ENCODE results near the gene NADK2.

The NADK2 gene

GRCh38 chr5:36276864-36277263, 35.1 kb upstream of the NADK2 start:
- DNase-seq (ENCODE audit: low read depth in 2 of 2) = no peak
- no peak overlapping the region for H3K4me3 ChIP-seq (replicated peaks in 1 of 2; ENCODE audit: low read depth in 2 of 2, low read length in 2 of 2)
- TF ChIP-seq CTCF (IDR thresholded peaks at IDR 0.05; ENCODE audit: low read depth, low read length) = no peak

- H3K4me3 ChIP-seq (replicated peaks in 1 of 2; ENCODE audit: low read depth in 2 of 2, low read length in 2 of 2) = no peak overlapping the region
- TF ChIP-seq CTCF (IDR thresholded peaks at IDR 0.05; ENCODE audit: low read depth, low read length) = no peak
Measured at GRCh38 chr5:36273809-36274526, 32.2 kb upstream of the NADK2 start.

GRCh38 chr5:36272136-36272690, 30.5 kb upstream of the NADK2 start:
- no peak for TF ChIP-seq CTCF (IDR thresholded peaks at IDR 0.05; ENCODE audit: low read depth, low read length)
- peak; percentile 12 to 45 for DNase-seq (ENCODE audit: low read depth in 2 of 2)
- H3K4me3 ChIP-seq (replicated peaks in 1 of 2; ENCODE audit: low read depth in 2 of 2, low read length in 2 of 2) = no peak overlapping the region

More at GRCh38 chr5:36273809-36274526, 32.2 kb upstream of the NADK2 start:
- no peak for DNase-seq (ENCODE audit: low read depth in 2 of 2)

- no peak overlapping the region for H3K4me3 ChIP-seq (replicated peaks in 1 of 2; ENCODE audit: low read depth in 2 of 2, low read length in 2 of 2)
- DNase-seq (ENCODE audit: low read depth in 2 of 2) = peak in 1 of 2 donors; percentile 14
- TF ChIP-seq CTCF (IDR thresholded peaks at IDR 0.05; ENCODE audit: low read depth, low read length) = no peak
Measured at GRCh38 chr5:36270876-36271575, 29.3 kb upstream of the NADK2 start.

- no peak for TF ChIP-seq CTCF (IDR thresholded peaks at IDR 0.05; ENCODE audit: low read depth, low read length)
Measured at GRCh38 chr5:36270175-36270574, 28.4 kb upstream of the NADK2 start.

GRCh38 chr5:36269478-36269877, 27.8 kb upstream of the NADK2 start:
- TF ChIP-seq CTCF (IDR thresholded peaks at IDR 0.05; ENCODE audit: low read depth, low read length) = no peak
- H3K4me3 ChIP-seq (replicated peaks in 1 of 2; ENCODE audit: low read depth in 2 of 2, low read length in 2 of 2) = no peak overlapping the region
- no peak for DNase-seq (ENCODE audit: low read depth in 2 of 2)

More at GRCh38 chr5:36270175-36270574, 28.4 kb upstream of the NADK2 start:
- no peak overlapping the region for H3K4me3 ChIP-seq (replicated peaks in 1 of 2; ENCODE audit: low read depth in 2 of 2, low read length in 2 of 2)
- DNase-seq (ENCODE audit: low read depth in 2 of 2) = no peak
